Right lobe of liver (tissue), 6 donors: ENCODE measurements around the gene OBI1. TPM values are rescaled to one million over a fixed set of nuclear protein-coding genes. Genes with fewer than 3 reads are reported as not detected.

Experiments
- ATAC-seq, 4 donors: fragments of 200-7000 bp; cut with Tn5 transposase; one replicate each; pipeline ENCODE4 v1.9.1; 2020; ENCODE audit warnings: mild to moderate bottlenecking in 4 of 4, moderate library complexity in 4 of 4
- DNase-seq, 3 donors: peaks; one replicate each; pipeline ENCODE4 v3.0.0-alpha.2; 2020
- H3K27ac ChIP-seq, 3 donors: fragments of 200-600 bp; one replicate each; pipeline ENCODE4 v1.8.0; 2022
- H3K27me3 ChIP-seq, 2 donors: fragments of 200-600 bp; one replicate each; pipeline ENCODE4 v1.8.0; 2022
- H3K36me3 ChIP-seq, 4 donors: fragments of 200-600 bp; sonication (generic) in 1 of 4; one replicate each; pipeline versions ENCODE4 v1.5.1 to v1.8.0; 2017 to 2022; ENCODE audit warnings: control low read depth in 1 of 4
- H3K4me1 ChIP-seq, 4 donors: fragments of 200-600 bp; sonication (generic) in 1 of 4; one replicate each; pipeline versions ENCODE4 v1.5.1 to v1.8.0; 2017 to 2022; ENCODE audit warnings: control low read depth in 1 of 4
- H3K4me3 ChIP-seq, 3 donors: fragments of 200-600 bp; one replicate each; pipeline ENCODE4 v1.8.0; 2022
- H3K9me3 ChIP-seq, 4 donors: fragments of 200-600 bp; sonication (generic) in 1 of 4; one replicate each; pipeline versions ENCODE4 v1.5.1 to v1.8.0; 2017 to 2022; ENCODE audit warnings: control low read depth in 1 of 4
- POLR2A ChIP-seq: fragments of 450-650 bp; IDR thresholded peaks from one replicate; pipeline ENCODE4 v1.6.1; 2017; ENCODE audit warnings: antibody characterized with exemption, mild to moderate bottlenecking
- WGBS: methylation state at CpG from one replicate; pipeline ENCODE4 v1.1.6; 2018; ENCODE audit warnings: low coverage, low lambda C conversion rate; ENCODE audit not compliant: insufficient coverage; ENCODE audit errors: missing lambda C conversion rate; 5-methylcytosine and 5-hydroxymethylcytosine counted together
- intact Hi-C, 2 donors: fragments of 100-400 bp; cut with DNase I; formaldehyde crosslinking; loops; one replicate each; pipeline versions ENCODE4 v1.11.2 to v1.14.1; 2022
- long read RNA-seq: library from polyadenylated mRNA; unstranded; transcript quantifications from one replicate; pipeline ENCODE4 v2.0.0, GENCODE V29; 2019
- total RNA-seq, 6 experiments: library from RNA; depleted of rRNA in 2 of 6; stranded (reverse); fragments of >200 nt in 2 of 6; fragmentation: NEBNext Ultra II Directional in 3 of 6; extraction: Animal tissue kit (Norgen Biotek cat#: 25700) in 3 of 6; gene quantifications; one replicate each; pipeline versions ENCODE4 v1.1.0 to v1.2.4, GENCODE V29; 2016 to 2023
- TF ChIP-seq, protein P1 (sequence below), 4 donors: fragments of 200-600 bp in 3 of 4; fragments of 450-650 bp in 1 of 4; IDR thresholded peaks; one replicate each; pipeline versions ENCODE4 v1.5.1 to v1.8.0; 2016 to 2022; ENCODE audit warnings: antibody characterized with exemption in 4 of 4, mild to moderate bottlenecking in 2 of 4
- donor health status: DM: no; HTN: yes; CAD: no.
- donor health status: DM: no; HTN: no; CAD: no.
- donor health status: DM: no; HTN: no; CAD: no.
- donor health status: DM: no; HTN: yes; CAD: no.
- donor health status: DM: no; HTN: yes; CAD: no.

OBI1 gene, protein sequence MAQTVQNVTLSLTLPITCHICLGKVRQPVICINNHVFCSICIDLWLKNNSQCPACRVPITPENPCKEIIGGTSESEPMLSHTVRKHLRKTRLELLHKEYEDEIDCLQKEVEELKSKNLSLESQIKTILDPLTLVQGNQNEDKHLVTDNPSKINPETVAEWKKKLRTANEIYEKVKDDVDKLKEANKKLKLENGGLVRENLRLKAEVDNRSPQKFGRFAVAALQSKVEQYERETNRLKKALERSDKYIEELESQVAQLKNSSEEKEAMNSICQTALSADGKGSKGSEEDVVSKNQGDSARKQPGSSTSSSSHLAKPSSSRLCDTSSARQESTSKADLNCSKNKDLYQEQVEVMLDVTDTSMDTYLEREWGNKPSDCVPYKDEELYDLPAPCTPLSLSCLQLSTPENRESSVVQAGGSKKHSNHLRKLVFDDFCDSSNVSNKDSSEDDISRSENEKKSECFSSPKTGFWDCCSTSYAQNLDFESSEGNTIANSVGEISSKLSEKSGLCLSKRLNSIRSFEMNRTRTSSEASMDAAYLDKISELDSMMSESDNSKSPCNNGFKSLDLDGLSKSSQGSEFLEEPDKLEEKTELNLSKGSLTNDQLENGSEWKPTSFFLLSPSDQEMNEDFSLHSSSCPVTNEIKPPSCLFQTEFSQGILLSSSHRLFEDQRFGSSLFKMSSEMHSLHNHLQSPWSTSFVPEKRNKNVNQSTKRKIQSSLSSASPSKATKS
- total RNA-seq, result 1 to 10 TPM; 1.7 to 3.6 (median 2.8) TPM
- long read RNA-seq, partial matches to known transcripts, result 0 of 3 reads
- long read RNA-seq, other reads (novel, unspliced or antisense), result 1 of 3 reads

DNA sequence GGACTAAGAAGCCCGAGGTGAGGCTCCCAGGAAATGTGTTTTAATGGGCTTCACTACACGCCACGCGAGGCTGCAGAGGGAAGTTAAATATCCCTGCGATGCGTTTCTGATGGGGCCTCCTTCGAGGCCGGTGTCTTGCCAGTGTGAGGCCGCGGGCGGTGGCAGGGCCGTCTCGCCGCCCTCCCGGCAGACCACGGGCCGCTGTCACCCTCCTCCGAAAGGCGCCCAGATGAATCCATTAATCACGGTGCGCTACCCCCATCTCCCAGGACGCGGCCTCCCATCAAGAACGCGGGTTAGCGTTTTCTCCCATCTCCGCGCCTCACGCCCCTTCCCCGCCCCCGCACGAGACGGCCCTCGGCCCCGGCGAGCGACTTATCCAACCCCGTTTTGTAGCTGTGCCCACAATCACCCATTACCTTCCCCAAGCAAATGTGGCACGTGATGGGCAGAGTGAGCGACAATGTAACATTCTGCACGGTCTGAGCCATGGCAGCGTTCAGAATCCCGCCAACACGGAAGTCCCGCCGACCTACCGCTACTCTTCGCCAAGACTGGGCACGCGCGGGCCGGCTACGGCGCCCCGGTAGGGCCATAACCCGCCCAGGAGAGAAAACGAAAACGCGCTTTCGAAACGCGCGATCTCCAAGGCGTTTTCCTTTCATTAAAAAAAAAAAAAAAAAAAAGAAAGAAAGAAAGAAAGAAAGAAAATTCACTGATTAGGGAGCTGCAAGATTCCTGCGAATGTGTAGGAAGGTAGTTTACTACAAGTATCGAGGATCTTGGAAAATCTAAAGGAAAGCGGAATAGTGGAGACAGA lies at the start of gene OBI1:
Gene OBI1 (minus strand): TSS at position 526 of the 820 bp plus-strand sequence. CDS start 35 bp downstream, at position 491.
- intact Hi-C loops, result no loop called here
- Histone ChIP-seq H3K27ac (peak within 1 kb of the TSS; percentile 16 to 65 (median 51)), H3K4me3 (peak within 1 kb of the TSS; percentile 70 to 86 (median 84)), H3K4me1 (peaks cover 0 to 10% (median 4%) of the 10 kb centered on the region in 4 donors), H3K36me3 (no peaks in the 10 kb centered on the region), H3K9me3 (no peaks in the 10 kb centered on the region), H3K27me3 (no peaks in the 10 kb centered on the region)
- WGBS, result 0% methylated on average over 23 of the region's 67 CpGs
- ATAC-seq, result peak; percentile 97 to 99 (median 98)
- TF ChIP-seq, protein P1, sequence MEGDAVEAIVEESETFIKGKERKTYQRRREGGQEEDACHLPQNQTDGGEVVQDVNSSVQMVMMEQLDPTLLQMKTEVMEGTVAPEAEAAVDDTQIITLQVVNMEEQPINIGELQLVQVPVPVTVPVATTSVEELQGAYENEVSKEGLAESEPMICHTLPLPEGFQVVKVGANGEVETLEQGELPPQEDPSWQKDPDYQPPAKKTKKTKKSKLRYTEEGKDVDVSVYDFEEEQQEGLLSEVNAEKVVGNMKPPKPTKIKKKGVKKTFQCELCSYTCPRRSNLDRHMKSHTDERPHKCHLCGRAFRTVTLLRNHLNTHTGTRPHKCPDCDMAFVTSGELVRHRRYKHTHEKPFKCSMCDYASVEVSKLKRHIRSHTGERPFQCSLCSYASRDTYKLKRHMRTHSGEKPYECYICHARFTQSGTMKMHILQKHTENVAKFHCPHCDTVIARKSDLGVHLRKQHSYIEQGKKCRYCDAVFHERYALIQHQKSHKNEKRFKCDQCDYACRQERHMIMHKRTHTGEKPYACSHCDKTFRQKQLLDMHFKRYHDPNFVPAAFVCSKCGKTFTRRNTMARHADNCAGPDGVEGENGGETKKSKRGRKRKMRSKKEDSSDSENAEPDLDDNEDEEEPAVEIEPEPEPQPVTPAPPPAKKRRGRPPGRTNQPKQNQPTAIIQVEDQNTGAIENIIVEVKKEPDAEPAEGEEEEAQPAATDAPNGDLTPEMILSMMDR (IDR thresholded peaks at IDR 0.05), result no peak
- TF ChIP-seq POLR2A, result peak; percentile 68
- DNase-seq, result peak; percentile 92 to 97 (median 96)

DNA sequence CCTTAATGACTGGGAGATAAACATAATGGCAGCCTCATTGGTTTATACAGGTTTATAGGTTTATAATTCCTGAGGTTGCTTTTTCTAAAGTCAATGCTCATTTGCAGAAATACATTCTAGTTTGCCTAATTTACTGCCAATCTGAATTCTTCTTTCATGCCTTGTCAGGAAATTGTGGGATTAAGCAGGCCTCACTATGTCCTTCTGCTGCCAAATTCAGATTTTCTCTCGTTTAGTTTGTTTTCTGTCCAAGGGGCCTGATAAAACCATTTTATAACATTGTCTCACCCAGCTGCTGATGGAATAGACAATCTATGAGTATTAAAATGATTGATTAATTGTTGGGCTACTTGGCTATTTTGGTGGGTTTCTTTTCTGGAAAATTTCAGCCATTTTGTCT lies 42.4 kb upstream of the OBI1 start:
- DNase-seq, result no peak
- no peaks in the 10 kb centered on the region for H3K36me3 ChIP-seq
- no peak overlapping the region for H3K27ac ChIP-seq
- 25% methylated on average over 1 of the region's 1 CpG for WGBS
- TF ChIP-seq POLR2A, result no peak
- TF ChIP-seq, protein P1 (IDR thresholded peaks at IDR 0.05), result no peak
- ATAC-seq, result no peak
- no peaks in the 10 kb centered on the region for H3K27me3 ChIP-seq
- intact Hi-C loops, result no loop called here
- no peak overlapping the region for H3K4me3 ChIP-seq
- no peaks in the 10 kb centered on the region for H3K4me1 ChIP-seq
- no peaks in the 10 kb centered on the region for H3K9me3 ChIP-seq

DNA sequence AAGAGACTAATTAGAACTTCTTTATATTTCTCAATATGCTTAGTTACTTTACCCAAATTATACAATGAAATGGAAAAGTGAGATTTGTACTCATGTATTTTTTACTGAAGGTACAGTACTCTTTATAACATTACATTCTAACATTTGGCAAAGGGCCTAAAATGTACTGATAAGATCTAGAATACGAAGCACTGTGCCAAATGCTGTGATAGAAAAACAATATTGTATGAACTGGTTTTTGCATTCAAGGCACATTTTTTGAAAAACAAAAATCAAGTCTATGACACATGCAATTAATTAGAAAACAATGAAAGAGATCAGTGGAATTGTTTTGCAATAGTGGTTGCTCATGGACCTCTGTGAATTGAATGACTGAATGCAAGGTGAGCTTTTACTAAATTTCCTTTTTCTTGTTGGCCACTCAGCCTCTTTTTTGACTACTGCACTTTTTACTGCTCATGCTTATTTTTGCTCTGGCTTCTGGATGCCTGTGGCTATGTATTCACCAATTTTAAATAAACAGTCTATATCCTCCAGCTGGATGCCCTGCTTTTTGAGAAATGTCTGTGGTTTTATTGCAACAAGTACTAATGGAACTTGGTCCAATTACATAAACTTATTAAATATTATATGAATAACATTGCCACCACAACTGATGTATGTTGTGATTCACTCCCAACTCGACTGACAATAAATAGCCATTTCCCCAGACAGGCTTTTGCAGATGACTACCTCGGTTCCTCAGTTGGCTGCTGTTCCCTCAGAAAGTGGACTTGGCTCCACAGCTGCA lies 41.4 kb upstream of the OBI1 start:
- WGBS, result 23% methylated on average over 3 of the region's 3 CpGs

More for the DNA sequence above, 41.4 kb upstream of the OBI1 start:
- intact Hi-C loops, result no loop called here
- Histone ChIP-seq H3K9me3 (no peaks in the 10 kb centered on the region), H3K36me3 (no peaks in the 10 kb centered on the region), H3K27ac (no peak overlapping the region), H3K27me3 (no peaks in the 10 kb centered on the region), H3K4me3 (no peak overlapping the region), H3K4me1 (no peaks in the 10 kb centered on the region)
- DNase-seq, result no peak
- no peak for ATAC-seq
- no peak for TF ChIP-seq POLR2A
- TF ChIP-seq, protein P1 (IDR thresholded peaks at IDR 0.05), result no peak
